ENCODE data around the gene JOSD2. TPM values are rescaled to one million over a fixed set of nuclear protein-coding genes. Genes with fewer than 3 reads are reported as not detected.

Gene JOSD2
- polyA plus RNA-seq, 1 experiment: 19.6 TPM

DNA sequence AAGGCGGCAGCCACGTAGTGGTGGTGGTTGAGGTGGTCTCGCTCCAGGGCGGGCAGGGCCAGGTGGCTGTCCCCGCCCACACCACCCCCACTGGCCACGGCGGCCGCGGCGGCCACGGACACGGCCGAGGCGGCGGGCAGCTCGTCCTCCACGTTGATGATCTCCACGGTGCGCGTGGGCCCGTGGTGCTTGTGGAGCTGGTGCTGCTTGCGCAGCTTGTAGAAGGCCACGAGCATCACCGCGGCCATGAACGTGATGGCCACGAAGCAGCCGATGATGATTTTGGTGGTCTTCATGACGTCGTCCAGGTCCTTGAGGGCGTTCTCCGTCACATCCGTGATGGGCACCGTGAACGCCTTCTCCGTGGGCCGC is 6.7 kb upstream of the JOSD2 start:
- Histone ChIP-seq H3K9me3 (ENCODE audit: control insufficient read depth, insufficient read depth, low read length) (peaks cover 20% of the 10 kb centered on the region; the same call in 1 of the 2 replicates), H3K27me3 (ENCODE audit: control insufficient read depth, insufficient read depth, low read length) (no peaks in the 10 kb centered on the region), H3K4me3 (ENCODE audit: low read depth, low read length) (no peak overlapping the region), H3K27ac (ENCODE audit: low read depth, low read length) (no peak overlapping the region)
- POLR2A ChIA-PET: no interaction called here
- TF ChIP-seq, protein P1, sequence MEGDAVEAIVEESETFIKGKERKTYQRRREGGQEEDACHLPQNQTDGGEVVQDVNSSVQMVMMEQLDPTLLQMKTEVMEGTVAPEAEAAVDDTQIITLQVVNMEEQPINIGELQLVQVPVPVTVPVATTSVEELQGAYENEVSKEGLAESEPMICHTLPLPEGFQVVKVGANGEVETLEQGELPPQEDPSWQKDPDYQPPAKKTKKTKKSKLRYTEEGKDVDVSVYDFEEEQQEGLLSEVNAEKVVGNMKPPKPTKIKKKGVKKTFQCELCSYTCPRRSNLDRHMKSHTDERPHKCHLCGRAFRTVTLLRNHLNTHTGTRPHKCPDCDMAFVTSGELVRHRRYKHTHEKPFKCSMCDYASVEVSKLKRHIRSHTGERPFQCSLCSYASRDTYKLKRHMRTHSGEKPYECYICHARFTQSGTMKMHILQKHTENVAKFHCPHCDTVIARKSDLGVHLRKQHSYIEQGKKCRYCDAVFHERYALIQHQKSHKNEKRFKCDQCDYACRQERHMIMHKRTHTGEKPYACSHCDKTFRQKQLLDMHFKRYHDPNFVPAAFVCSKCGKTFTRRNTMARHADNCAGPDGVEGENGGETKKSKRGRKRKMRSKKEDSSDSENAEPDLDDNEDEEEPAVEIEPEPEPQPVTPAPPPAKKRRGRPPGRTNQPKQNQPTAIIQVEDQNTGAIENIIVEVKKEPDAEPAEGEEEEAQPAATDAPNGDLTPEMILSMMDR (IDR thresholded peaks at IDR 0.05; ENCODE audit: low read depth, low read length): no peak
- CTCF ChIA-PET: interaction anchor here (0.6 kb wide), 1 partner anchor 20 kb away, joined by 6 read pairs; no protein-coding TSS in a partner anchor
- no peak for DNase-seq (ENCODE audit: low read depth, low spot score)

DNA sequence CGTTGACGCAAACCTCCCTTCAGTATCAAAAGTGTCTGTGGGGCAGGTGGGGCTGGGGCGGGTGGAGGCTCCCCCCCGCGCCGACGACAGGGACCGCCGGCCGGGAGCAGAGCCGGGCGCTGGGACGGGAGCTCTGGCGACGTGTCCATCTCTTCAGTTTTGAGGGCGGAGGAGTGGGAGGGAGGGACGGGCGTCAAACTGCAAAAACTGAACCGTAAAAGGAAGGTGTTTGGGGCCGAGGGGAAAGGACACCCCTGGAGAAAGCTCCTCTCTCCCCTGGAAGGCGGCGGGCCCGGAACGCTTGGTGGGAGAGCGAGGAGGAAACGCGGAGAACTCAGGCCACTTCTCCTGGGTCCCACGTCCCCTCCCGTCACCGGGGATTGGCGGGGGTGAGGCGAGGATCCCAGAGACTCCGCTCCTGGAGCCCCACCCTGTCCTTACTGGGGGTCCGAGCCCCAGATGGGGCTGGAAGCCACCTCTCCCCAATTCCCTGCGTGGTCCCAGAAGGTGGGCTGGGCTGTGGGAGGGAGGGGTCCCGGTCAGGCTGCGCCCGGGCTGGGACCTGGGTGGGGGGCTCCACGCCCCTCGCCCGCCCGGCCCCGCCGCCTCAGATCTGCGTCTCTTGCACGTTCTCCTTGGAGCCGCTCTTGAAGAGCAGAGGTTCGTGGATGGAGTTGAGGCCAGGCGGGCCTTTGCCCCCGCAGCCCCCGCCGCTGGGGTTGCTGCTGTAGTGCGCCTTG is 6.1 kb upstream of the JOSD2 start:
- POLR2A ChIA-PET: no interaction called here
- H3K27me3 ChIP-seq (ENCODE audit: control insufficient read depth, insufficient read depth, low read length): no peaks in the 10 kb centered on the region
- TF ChIP-seq, protein P1 (IDR thresholded peaks at IDR 0.05; ENCODE audit: low read depth, low read length): no peak
- CTCF ChIA-PET: interaction anchor here (0.6 kb wide), 1 partner anchor 21 kb away, joined by 6 read pairs; no protein-coding TSS in a partner anchor
- no peak for DNase-seq (ENCODE audit: low read depth, low spot score)
- H3K4me3 ChIP-seq (ENCODE audit: low read depth, low read length): no peak overlapping the region
- peaks cover 20% of the 10 kb centered on the region; the same call in 1 of the 2 replicates for H3K9me3 ChIP-seq (ENCODE audit: control insufficient read depth, insufficient read depth, low read length)
- H3K27ac ChIP-seq (ENCODE audit: low read depth, low read length): no peak overlapping the region

DNA sequence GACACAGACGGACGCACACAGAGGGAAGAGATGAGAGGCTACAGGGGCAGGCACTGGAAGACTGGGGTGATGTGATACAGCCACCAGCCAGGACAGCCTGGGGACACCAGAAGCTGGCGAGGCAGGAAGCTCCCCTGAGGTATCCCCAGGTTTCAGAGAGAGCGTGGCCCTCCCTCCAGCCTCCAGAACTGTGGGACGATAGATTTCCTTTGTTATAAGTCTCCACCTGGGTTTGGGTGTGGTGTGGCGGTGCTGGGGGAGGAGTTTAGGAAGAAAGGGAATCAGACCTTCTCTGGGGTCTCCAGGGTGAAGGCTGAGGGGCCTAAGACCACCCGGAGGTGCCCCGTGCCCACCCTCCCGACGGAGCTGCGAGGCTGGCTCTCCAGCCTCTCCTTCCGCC is 5.5 kb upstream of the JOSD2 start:
- no peaks in the 10 kb centered on the region for H3K27me3 ChIP-seq (ENCODE audit: control insufficient read depth, insufficient read depth, low read length)
- TF ChIP-seq, protein P1 (IDR thresholded peaks at IDR 0.05; ENCODE audit: low read depth, low read length): no peak
- no peak for DNase-seq (ENCODE audit: low read depth, low spot score)
- no peak overlapping the region for H3K4me3 ChIP-seq (ENCODE audit: low read depth, low read length)
- H3K9me3 ChIP-seq (ENCODE audit: control insufficient read depth, insufficient read depth, low read length): peaks cover 20% of the 10 kb centered on the region; the same call in 1 of the 2 replicates
- ChIA-PET POLR2A (no interaction called here), CTCF (no interaction called here)
- no peak overlapping the region for H3K27ac ChIP-seq (ENCODE audit: low read depth, low read length)

DNA sequence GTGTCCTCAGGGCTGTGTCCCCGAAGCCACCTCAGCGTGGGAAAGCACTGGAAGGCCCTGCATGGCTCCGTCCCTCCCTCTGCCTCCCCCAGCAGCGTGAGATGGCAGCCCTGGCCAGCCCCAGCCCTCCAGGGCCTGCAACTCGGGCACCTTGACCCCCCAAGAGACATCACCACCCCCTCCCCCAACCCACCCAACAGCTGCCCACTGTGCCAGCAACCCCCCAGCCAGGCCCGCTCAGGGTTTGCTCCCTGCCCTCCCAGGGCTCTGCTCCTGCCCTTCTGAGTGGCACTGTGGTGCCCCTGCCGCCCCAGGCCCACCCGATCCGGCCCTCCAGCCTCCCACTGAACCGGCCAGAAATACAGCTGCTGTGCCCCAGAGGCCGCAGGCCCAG is 4.2 kb upstream of the JOSD2 start:
- no peak overlapping the region for H3K27ac ChIP-seq (ENCODE audit: low read depth, low read length)
- CTCF ChIA-PET: no interaction called here
- peaks cover 20% of the 10 kb centered on the region; the same call in 1 of the 2 replicates for H3K9me3 ChIP-seq (ENCODE audit: control insufficient read depth, insufficient read depth, low read length)
- TF ChIP-seq, protein P1 (IDR thresholded peaks at IDR 0.05; ENCODE audit: low read depth, low read length): no peak
- no peak for DNase-seq (ENCODE audit: low read depth, low spot score)
- no peak overlapping the region for H3K4me3 ChIP-seq (ENCODE audit: low read depth, low read length)
- POLR2A ChIA-PET: no interaction called here
- no peaks in the 10 kb centered on the region for H3K27me3 ChIP-seq (ENCODE audit: control insufficient read depth, insufficient read depth, low read length)

DNA sequence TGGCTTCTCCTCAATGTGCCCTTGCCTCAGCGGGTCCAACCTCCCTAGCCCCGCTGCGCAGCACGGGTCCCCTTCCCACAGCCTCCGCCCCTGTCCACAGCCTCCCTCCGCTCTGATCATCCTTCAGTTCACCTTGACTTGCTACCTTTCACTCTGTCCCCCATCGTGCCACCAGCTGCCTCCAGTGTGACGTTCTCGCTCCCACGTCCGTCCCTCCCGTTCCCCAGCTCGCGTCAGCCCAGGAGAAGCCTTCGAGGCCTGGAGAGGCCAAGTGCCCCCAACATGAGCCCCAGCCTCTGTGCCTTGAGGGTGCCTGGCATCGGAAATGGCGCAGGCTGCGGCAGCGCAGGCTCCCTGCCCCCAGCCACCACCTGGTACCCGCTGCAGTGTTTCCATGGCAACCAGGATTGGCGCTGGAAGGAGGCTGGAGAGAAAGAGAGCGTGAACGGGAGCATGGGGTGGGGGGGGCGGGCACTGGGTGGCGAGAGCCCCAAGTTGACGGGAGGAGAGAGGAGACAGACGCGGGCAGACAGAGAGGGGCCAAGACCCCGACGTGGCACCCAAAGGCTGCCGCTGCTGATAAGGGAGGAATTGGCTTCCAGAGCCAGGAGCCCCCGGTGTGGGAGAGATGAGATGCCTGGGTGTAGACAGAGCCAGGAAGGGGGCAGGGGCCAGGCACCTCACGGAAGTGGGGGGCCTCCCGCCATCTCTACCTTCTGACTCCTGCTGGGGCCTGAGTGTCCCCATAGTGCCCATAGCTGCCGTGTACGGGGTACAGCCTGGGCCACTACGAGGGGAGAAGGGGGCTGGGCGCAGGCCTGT is 3.6 kb upstream of the JOSD2 start:
- ChIA-PET CTCF (no interaction called here), POLR2A (no interaction called here)
- Histone ChIP-seq H3K4me3 (ENCODE audit: low read depth, low read length) (no peak overlapping the region), H3K27ac (ENCODE audit: low read depth, low read length) (no peak overlapping the region), H3K9me3 (ENCODE audit: control insufficient read depth, insufficient read depth, low read length) (peaks cover 20% of the 10 kb centered on the region; the same call in 1 of the 2 replicates), H3K27me3 (ENCODE audit: control insufficient read depth, insufficient read depth, low read length) (no peaks in the 10 kb centered on the region)
- TF ChIP-seq, protein P1 (IDR thresholded peaks at IDR 0.05; ENCODE audit: low read depth, low read length): no peak
- no peak for DNase-seq (ENCODE audit: low read depth, low spot score)
